Activated T-helper 1 cell treated with Interleukin-2 at 50 U/mL for 16 hours (primary cell): Measurements from ENCODE around the gene PIK3CD.
"Not testable (repeated sequence)": the region's sequence is repeated elsewhere in the genome, so short reads cannot be mapped to it uniquely, and the experiment has no call there.

Experiments
- DNase-seq: peaks from one replicate; pipeline ENCODE4 v3.0.0-alpha.2; 2020; ENCODE audit warnings: low read depth

PIK3CD gene

DNA sequence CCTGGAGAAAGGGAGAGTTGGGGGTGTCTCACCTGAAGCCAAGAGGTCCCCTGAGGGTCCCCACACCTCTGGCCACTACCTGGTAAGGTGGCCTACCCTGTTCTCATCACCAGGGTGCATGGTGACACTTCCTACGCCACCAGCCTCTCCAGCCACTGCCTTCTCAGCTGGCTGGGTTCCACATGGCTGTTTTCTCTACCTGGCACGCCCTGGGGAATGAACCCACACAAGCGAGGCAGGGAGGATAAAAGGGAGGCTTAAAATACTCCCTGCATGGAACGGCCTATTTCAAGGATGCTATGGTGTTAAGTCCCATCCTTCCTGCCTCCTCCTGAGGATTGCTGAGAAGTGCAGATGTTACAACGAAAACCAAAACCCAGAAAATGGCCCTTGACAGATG, 84.7 kb downstream of the PIK3CD start:
- no peak for DNase-seq

DNA sequence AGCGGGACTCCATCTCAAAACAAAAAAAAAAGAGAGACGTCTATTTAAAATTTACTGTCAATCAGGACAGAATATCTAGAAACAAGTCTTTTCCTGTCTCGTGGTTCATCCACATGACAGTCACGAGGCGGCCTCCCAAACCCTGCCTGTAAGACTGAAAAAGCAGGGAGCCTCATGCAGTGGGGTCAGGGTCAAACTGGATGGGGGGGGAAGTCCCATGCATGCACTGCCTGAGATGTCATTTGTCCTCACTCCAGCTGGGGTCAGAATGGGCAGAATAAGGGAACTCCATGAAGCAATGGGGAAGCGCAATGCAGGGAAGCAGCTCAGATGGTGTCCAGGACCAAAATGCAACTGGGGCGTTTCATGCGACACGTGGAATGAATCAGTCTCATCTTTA, 85.5 kb downstream of the PIK3CD start:
- no peak for DNase-seq

DNA sequence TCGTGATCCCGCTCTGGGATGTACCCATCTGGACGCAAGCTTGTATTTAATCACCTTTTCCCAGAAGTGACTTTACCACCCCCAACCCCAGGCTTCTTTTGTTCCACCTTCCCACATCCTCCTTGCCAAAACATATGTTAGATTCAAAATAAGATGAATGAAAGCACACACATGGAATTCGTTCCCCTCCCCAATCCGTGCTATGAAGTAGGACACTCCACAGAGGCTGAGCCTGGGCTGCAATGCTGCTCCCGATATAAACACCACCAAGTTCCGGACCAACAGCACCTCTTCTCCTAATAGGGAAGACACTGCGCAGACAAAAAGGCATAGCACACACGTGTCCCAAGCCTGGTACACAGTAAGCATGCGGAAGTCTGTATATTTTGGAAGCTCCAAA, 86.1 kb downstream of the PIK3CD start:
- no peak for DNase-seq

DNA sequence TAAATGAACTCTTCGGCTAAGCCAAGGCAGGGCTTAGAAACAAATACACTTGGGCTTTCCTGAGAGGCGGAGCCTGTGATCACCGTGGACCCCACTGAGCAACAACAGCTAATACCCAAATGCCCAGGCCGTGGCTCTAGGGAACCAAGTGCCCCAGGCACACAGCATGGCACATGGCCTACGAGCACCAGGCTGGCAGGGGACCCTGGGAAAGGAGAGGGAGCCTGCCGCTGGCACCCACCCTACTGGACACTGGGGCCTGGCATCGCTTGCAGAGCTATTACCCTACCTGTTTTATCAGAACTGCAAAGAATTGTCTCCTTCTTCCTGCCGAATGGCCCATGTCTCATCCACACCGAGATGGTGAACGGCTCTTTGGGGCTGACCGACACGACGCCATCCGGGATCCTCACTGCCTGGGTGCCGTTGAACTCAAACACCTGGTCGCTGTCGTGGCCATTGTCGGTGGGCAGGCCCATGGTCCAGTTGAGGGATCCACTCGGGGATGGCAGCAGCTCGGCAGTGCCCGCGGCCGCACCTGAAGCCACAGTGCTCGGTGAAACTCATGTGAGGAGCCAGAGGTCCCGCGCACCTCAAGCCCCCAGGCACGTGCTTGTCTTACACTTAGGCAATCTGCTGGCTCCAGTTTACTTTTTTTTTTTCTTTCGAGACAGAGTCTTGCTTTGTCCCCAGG, 92.7 kb downstream of the PIK3CD start:
- DNase-seq, result no peak

DNA sequence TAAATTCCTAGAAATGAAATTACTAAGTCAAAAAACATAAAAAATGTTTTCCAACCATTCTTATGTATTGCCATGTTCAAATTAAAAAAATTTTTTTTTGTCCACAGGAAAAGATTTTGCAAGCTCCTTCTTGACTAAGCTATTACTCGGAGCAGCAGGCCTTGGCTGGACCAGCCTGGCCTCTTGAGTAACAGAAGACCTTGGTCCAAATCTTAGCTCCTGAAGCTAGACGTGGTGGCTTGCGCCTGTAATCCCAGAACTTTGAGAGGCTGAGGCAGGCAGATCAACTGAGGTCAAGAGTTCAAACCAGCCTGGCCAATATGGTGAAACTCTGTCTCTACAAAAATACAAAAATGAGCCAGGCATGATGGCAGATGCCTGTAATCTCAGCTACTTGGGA, 94.7 kb downstream of the PIK3CD start:
- DNase-seq, result no peak

DNA sequence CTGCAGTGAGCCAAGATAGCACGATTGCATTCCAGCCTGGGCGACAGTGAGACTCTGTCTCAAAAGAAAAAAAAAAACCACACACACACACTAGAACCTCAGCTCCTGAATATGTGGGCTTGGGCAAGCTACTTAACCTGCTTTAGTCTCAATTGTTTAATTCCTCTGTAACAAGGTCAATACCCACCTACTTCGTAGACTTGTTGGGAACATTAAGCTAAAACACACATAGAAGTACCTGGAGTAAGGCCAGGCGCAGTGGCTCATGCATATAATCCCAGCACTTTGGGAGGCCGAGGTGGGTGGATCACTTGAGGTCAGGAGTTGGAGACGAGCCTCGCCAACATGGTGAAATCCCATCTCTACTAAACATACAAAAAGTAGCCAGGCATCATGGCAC, 95.1 kb downstream of the PIK3CD start:
- no peak for DNase-seq

DNA sequence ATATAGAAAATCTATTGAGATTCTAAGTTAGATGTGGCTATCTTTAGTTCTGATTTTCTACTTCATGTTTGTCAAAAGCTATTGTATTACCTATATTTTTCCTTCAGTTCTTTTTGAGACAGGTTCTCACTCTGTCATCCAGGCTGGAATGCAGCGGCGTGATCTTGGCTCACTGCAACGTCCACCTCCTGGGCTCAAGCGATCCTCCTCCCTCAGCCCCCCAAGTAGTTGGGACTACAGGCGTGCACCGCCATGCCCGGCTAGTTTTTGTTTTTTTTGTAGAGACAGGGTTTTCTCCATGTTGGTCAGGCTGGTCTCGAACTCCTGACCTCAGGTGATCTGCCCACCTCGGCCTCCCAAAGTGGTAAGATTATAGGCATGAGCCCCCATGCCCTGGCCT, 96.9 kb downstream of the PIK3CD start:
- DNase-seq, result not testable (repeated sequence)

DNA sequence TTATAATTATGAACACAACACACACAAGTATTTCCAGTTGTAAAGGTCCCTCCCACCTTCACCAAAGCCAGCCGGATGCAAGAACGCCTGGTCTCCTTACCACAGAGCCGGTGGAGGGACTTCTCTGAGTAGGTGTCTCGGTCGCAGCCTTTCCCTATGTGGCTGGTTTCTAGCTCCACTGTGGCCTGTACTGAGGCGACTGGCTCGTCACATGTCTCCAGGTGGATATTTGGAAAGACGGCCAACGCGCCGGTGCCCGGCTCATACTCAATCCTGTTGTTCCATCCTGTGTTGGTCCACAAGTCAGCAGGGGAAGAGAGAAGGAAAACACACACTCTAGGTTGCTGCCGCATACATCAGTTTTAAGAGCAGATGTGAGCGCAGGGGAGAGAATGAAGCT, 97.8 kb downstream of the PIK3CD start:
- no peak for DNase-seq

DNA sequence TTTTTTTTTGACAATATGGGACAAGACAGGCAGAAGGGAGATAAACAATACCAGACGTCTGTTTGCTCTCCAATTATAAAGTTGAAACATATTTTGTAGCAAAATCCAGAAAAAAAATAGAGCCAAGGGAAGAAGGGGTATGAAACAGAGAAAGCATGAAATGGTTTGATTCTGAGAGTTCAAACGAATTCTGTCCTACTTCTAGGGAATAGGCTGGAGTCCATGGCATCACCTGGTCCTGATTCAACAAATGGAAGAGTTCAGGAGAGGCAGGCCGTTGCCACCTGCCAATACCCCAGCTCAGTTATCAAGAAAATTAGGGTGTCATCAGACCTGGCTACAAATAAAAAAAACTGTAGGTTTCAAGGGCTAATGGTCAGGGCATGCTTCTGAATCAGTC, 100.4 kb downstream of the PIK3CD start:
- DNase-seq, result no peak

DNA sequence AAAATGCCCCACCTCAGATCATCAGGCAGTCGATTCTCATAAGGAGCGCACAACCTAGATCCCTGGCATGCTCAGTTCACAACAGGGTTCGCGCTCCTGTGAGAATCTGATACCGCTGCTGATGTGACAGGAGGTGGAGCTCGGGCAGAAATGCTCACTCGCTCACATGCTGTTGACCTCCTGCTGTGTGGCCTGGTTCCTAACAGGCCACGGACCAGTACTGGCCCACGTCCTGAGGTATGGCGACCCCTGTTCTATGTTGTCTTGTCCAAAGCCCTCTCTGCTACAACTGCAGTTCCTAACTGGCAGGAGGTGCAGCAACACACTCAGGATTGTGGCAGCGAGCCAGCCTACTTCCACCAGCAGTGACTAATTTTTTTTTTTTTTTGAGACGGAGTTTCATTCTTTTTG, 101.6 kb downstream of the PIK3CD start:
- DNase-seq, result no peak

DNA sequence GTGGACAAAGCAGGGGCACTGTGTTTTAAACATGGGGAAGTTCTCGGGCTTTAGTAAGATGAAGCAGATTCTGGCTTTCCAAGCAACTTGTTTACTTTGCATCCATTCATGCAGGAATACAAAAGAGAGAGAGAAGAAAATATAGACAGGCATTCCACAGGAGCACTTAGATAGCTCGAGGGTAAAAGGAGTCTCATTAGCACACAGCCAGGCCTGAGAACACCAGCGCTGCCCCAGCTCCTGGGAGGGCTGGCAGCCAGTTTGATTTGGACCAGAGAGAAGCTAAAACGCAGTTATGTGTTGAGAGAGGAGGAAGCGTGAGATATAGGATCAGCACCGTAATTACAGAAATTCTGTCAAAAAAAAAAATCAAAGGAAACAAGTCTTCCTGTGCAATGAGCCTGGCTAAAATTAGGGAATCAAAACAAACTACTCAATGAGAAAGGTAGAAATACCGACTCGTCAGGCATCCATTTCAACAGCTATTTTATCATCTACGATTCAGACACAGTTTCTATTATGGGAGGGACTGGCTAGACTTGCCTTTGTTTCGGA, 104.0 kb downstream of the PIK3CD start:
- no peak for DNase-seq

DNA sequence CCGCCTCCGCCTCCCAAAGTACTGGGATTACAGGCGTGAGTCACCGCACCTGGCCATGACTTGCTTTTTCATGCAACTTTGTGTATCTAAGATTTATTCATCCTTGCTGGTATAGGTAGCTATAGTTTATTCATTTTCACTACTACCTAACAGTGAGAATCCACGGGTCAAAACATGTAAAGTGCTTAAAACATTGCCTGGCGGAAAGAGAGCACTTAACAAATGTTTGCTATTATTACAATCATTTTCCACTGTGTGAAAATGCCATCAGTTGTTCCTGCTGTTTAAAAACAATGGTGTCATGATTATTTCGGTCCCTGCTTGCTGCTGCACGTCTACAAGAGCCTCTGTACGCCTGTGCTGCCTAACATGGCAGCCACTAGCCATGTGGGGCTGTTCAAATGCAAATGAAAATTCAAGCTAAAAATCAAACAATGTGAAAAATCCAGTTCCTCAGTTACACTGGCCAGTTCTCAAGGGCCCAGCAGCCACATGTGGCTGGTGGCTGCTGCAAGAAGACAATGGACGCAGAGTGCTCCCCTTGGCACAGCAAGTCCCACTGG, 107.1 kb downstream of the PIK3CD start:
- DNase-seq, result no peak

DNA sequence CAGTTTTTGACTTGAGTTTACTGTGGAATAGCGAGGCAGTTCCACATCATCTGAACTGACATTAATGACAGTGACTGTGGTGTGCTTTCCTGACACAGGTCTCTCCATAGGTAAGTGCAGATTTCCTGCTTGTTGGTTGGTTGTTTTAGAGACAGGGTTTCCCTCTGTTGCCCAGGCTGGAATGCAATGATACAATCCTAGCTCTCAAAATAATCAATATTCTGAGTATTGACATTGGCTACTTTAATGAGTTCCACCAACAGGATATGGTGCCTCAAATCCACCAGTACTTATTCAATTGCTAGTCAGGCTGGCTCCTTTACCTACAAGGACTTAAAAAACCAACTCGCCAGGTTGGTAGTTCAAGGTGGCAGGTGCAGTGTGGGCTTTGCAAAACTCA, 108.4 kb downstream of the PIK3CD start:
- DNase-seq, result no peak

DNA sequence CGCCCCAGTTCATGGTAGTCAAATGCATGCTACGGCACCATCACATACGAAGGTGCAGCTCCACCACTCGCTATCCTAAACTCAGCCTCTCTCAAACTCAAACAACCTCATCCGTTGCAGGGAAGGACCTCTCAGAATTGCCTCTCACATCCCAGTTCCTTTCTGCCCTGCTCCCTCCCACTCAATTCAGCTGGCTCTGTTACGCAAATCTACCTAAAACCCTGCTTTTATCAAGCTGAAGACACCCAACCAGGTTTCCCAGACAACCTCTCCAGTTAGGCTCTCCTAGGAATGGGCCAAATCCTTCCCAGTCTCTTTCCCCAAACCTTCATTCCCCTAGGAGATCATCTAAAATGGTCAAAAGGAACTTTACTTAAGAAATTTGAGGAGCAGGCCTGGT, 109.3 kb downstream of the PIK3CD start:
- no peak for DNase-seq

DNA sequence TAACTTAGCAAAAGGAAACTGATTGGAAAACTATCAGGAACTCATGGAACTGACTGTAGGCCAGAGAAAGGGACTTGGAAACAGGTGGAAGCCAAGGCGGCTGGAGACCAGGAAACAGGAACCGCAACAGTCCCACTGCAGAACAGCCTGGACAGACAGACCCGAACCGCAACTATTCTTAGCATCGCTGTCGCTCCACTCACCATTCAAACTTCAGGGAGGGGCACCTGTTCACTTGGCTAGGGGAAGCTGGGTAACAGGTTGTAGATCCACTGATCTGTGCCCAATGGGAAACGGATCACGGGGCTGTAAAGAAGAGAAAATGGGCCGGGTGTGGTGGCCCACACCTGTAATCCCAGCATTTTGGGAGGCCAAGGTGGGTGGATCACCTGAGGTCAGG, 110.3 kb downstream of the PIK3CD start:
- DNase-seq, result no peak

DNA sequence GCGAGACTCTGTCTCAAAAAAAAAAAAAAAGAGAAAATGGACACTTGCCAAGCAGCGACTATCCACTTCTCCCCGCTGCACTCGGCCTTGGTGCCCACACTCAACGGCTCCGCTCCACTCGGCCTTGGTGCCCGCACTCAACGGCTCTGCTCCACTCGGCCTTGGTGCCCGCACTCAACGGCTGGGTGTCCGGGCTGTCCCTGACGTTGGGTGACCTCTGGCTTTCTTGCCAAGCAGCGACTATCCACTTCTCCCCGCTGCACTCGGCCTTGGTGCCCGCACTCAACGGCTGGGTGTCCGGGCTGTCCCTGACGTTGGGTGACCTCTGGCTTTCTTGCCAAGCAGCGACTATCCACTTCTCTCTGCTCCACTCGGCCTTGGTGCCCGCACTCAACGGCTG, 110.9 kb downstream of the PIK3CD start:
- DNase-seq, result not testable (repeated sequence)

DNA sequence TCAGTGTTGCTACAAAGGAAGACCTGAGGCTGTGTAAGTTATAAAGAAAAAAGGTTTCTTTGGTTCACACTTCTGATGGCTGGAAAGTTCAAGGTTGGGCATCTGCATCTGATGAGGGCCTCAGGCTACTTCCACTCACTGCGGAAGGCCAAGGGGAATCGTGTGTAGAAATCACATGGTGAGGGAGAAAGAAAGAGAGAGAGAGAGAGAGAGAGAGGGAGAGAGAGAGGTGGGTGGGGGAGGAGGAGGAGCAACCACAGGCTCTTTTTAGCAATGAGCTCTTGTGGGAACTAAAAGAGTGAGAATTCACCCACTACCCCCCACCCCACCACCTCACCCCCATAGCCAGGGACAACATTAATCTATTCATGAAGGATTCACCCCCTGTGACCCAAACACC, 112.4 kb downstream of the PIK3CD start:
- DNase-seq, result no peak

DNA sequence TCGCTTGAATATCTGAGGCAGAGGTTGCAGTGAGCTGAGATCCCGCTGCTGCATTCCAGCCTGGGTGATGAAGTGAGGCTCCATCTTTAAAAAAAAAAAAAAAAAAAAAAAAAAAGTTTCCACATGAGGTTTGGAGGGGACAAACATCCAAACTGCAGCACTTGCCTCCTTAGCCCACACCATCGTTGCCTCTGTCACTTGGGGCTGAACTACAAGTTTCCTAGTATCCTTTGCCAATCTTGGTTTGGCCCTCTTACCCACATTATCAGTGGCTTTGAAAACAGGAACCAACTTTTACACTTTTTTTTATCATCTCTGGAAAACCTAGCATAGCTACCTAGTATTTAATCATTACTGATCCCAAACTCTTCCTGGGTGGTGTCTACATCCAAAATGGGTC, 113.0 kb downstream of the PIK3CD start:
- DNase-seq, result no peak

DNA sequence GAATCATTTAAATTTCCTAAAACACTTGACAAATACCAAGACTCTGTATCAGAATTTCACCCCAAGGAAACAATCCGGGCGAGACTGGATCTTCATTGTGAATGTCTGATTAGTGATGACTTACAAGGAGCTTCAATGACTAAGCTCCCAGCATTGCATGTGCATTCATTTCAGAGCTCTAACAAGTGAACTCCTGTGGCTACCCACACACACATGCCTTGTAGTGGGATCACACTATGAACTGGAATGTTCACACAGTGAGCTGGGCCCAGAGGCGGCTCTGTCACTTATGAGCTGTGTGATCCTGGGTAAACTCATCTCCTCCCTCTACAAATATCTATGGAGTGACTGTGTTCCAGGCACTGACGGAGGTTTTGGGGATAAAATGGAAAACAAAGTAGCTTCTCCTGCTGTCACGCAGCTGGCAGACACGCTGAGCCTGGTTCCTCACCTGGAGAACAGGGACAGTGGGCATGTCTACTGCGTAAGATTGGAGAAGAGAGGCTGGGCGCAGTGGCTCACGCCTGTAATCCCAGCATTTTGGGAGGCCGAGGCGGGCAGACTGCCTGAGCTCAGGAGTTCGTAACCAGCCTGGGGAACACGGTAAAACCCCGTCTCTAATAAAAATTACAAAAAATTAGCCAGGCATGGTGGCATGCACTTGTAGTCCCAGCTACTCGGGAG, 115.4 kb downstream of the PIK3CD start:
- DNase-seq, result no peak

DNA sequence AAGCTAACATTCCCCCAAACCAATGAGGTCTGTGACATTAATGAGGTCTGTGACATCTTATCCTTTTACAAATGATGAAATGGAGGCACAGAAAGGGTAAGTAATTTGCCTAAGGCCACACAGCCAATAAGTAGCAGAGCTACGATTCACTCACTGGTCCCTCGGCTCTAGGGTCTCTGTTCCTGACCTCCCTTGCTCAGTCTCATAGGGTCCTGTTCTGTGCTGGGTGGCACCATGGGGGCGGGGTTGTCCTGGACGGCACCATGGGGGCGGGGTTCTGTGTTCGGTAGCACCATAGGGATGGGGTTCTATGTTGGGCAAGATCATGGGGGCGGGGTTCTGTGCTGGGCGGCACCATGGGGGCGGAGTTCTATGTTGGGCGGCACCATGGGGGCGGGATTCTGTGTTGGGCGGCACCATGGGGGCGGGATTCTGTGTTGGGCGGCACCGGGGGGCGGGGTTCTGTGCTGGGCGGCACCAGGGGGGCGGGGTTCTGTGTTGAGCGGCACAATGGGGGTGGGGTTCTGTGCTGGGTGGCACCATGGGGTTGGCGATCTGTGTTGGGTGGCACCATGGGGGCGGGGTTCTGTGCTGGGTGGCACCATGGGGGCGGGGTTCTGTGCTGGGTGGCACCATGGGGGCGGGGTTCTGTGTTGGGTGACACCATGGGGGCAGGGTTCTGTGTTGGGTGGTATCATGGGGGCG, 116.6 kb downstream of the PIK3CD start:
- no peak for DNase-seq

DNA sequence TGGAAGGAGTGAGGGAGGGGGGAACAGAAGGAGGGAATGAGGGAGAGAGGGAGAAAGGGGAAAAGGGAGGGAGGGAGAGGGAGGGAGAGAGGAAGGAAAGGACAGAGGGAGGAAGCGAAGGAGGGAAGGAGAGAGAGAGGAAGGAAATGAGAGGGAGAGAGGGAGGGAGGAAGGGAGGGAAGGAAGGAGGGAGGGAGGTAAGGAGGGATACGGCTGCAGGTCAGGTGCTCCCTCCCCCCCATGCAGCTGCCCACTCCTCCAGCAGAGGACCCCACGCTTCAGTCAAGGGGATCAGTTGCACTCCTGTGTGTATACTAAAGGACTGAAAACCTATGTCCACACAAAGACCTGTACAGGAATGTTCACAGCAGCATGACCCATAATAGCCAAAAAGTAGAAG, 117.5 kb downstream of the PIK3CD start:
- DNase-seq, result no peak

DNA sequence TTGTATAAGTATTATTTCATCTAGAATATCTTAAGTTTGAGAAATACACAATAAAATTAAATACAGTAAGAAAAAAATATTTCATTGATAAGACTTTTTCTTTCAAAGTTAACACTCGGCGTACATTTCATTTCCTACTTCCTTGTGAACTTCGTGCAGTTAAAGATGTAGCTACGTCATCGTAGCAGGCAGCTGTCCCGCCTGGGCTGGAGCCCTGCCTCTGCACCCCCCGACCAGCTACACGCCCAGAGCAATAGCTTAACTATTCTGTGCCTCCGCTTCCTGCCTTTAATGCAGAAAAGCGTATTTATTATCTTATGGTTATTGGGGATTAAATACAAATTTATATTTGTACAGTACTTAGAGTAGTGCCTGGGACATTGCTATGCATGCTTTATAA, 118.8 kb downstream of the PIK3CD start:
- DNase-seq, result no peak
